ES-I3 (cell line): ENCODE results near the gene HEPHL1.
"Not testable (repeated sequence)": the region's sequence is repeated elsewhere in the genome, so short reads cannot be mapped to it uniquely, and the experiment has no call there.

ENCODE experiments used
- H3K36me3 ChIP-seq: 2 replicates; pipeline ENCODE4 v1.6.1; 2013; ENCODE audit warnings: mild to moderate bottlenecking, low read length, control low read depth, moderate library complexity; ENCODE audit not compliant: insufficient read depth
- H3K4me1 ChIP-seq: 2 replicates; pipeline ENCODE4 v1.6.1; 2013; ENCODE audit warnings: mild to moderate bottlenecking, control low read depth, low read length; ENCODE audit not compliant: insufficient read depth
- H3K9ac ChIP-seq: 2 replicates; pipeline ENCODE4 v1.6.1; 2013; ENCODE audit warnings: low read depth, mild to moderate bottlenecking, low read length, moderate library complexity
- H3K9me3 ChIP-seq: 2 replicates; pipeline ENCODE4 v1.6.1; 2013; ENCODE audit warnings: mild to moderate bottlenecking, low read length, moderate library complexity; ENCODE audit not compliant: control insufficient read depth, insufficient read depth

HEPHL1 gene

DNA sequence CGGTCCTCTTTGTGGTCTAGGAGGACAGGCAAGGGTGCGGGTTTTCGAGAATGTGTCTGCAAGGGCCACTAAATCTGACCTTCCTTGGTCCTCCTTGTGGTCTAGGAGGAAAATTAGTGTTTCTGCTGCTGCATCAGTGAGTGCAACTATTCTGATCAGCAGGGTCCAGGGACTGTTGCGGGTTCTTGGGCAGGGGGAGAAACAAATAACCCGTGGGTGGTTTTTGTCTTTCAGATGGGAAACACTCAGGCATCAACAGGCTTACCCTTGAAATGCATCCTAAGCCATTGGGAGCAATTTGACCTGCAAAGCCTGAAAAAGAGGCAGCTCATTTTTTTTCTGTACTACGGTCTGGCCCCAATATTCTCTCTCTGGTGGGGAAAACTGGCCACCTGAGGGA lies 98.5 kb downstream of the HEPHL1 start:
- H3K9ac ChIP-seq, H3K36me3 ChIP-seq, H3K9me3 ChIP-seq: not testable (repeated sequence)
- H3K4me1 ChIP-seq: peaks cover 13% of the 10 kb centered on the region; the same call in 1 of the 2 replicates

DNA sequence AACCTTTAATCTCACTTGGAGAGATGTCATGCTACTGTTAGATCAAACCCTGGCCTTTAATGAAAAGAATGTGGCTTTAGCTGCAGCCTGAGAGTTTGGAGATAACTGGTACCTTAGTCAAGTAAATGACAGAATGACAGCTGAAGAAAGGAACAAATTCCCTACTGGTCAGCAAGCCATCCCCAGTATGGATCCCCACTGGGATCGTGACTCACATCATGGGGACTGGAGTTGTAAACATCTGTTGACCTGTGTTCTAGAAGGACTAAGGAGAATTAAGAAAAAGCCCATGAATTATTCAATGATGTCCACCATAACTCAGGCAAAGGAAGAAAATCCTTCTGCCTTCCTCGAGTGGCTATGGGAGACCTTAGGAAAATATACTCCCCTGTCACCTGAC lies 99.4 kb downstream of the HEPHL1 start:
- not testable (repeated sequence) for H3K36me3 ChIP-seq, H3K9me3 ChIP-seq, H3K9ac ChIP-seq
- peaks cover 13% of the 10 kb centered on the region; the same call in 1 of the 2 replicates for H3K4me1 ChIP-seq

DNA sequence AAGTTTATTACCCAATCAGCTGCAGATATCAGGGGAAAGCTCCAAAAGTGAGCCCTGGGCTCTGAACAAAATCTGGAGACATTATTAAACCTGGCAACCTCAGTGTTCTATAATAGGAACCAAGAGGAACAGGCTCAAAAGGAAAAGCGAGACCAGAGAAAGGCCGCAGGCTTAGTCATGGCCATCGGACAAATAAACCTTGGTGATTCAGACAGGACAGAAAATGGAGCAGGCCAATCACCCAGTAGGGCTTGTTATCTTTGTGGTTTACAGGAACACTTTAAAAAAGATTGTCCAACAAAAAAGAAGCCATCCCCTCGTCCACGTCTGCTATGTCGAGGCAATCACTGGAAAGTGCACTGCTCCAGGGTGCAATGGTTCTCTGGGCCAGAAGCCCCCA lies 99.8 kb downstream of the HEPHL1 start:
- H3K9ac ChIP-seq: no peak overlapping the region
- H3K4me1 ChIP-seq: peaks cover 13% of the 10 kb centered on the region; the same call in 1 of the 2 replicates
- no peaks in the 10 kb centered on the region for H3K36me3 ChIP-seq
- H3K9me3 ChIP-seq: no peaks in the 10 kb centered on the region; the same call in 1 of the 2 replicates

DNA sequence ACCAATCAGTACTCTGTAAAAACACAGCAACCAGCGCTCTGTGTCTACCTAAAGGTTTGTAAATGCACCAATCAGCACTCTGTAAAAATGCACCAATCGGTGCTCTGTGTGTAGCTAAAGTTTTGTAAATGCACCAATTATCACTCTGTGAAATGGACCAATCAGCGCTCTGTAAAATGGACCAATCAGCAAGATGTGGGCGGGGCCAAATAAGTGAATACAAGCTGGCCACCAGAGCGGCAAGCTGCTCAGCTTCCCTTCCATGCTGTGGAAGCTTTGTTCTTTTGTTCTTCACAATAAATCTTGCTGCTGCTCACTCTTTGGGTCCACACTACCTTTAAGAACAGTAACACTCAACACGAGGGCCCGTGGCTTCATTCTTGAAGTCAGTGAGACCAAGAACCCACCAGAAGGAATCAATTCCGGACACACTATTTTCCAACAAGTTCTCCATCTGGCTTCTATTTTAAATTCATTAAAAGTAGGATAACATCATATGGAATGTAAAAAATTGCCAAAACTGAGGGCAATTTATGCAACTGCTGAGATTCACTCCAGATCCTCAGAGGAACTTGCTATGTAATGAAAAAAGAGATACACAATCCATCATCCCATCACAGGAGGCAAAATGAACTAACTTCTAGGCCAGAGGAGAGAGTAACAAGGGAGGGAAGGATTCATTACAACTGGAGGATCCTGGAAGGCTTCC lies 104.4 kb downstream of the HEPHL1 start:
- Histone ChIP-seq H3K9ac (no peak overlapping the region), H3K36me3 (no peaks in the 10 kb centered on the region), H3K4me1 (peaks cover 11% of the 10 kb centered on the region), H3K9me3 (no peaks in the 10 kb centered on the region; the same call in 1 of the 2 replicates)

DNA sequence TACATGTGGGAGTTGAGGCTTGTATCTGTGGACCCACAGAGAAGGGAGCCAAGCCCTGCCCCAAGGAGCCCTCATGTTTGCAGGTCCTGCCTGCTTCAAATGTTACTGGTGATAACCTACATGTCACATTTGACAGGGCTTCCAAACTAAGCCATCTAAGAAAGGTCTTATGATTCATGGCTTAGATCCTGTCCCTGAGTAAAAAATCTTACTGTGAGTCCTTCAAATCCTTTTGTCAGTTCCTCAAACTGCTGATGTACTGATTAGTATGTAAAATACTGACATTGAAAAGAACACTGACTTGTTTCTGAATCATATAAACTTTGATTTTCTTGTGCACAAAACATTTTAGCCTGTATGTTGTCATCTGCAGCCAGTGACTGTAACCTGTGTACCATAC lies 106.5 kb downstream of the HEPHL1 start:
- H3K4me1 ChIP-seq: peaks cover 21% of the 10 kb centered on the region
- no peaks in the 10 kb centered on the region for H3K36me3 ChIP-seq
- no peaks in the 10 kb centered on the region; the same call in 1 of the 2 replicates for H3K9me3 ChIP-seq
- H3K9ac ChIP-seq: peak overlapping the region; percentile 77

DNA sequence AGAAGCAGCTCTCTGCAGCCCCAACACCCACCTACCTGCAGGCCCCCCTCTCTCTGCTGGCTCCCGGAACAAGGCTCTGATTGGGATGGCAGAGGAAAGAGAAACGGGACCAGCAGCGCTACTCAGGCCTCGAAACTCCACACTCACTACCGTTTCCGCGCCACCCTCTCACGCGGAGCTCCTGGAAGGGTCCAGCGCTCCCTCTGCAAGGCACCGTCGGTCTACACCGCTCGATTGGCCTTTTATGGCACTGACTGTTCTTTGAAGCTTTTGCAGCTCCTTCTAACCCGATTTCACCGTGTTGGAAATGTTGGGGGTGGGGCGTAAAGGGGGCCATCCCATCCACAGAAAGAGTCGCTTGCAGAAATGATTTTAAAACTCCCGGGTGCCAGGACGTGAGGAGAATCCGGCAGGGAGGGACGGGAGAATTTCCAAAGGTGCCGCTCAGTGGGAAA lies 107.2 kb downstream of the HEPHL1 start:
- H3K4me1 ChIP-seq: peaks cover 25% of the 10 kb centered on the region
- peak overlapping the region; percentile 77 for H3K9ac ChIP-seq
- no peaks in the 10 kb centered on the region for H3K36me3 ChIP-seq
- no peaks in the 10 kb centered on the region; the same call in 1 of the 2 replicates for H3K9me3 ChIP-seq

DNA sequence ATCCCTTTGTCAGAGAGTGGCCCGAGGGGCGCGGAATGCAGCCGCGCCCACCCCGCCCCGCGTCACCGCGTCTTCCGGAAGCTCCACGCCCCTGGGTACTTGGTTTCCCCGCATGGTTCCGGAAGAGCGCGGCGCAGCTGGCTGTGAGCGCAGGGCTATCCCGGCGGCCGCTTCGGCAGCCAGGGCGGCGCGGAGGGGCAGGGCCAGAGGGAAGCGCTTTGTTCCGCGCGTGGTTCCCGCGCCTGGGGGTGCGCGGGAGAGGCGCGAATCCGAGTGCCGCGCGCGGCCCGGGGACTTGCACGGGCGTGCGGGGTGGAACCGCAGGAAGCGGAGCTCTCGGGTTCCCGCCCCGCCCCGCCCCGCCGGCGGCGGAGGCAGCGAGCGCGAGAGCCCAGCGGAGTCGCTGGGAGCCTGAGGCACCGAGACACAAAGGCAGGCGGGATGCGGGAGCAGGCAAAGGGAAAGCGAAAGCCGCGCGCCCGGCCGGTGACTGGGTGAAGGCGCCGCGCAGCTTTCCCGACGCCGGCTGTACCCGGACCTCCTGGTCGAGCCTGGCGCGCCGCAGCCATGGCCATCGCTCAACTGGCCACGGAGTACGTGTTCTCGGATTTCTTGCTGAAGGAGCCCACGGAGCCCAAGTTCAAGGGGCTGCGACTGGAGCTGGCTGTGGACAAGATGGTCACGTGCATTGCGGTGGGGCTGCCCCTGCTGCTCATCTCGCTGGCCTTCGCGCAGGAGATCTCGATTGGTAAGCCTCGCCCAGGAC lies 107.8 kb downstream of the HEPHL1 start, which contains the start of gene PANX1:
TSS of gene PANX1 (plus strand) at position 96 of the 766 bp plus-strand sequence. CDS start at position 568, 472 bp downstream.
- H3K36me3 ChIP-seq: no peaks in the 10 kb centered on the region
- H3K4me1 ChIP-seq: peaks cover 28% of the 10 kb centered on the region
- H3K9ac ChIP-seq: peak within 1 kb of the TSS; percentile 77
- H3K9me3 ChIP-seq: no peaks in the 10 kb centered on the region; the same call in 1 of the 2 replicates

DNA sequence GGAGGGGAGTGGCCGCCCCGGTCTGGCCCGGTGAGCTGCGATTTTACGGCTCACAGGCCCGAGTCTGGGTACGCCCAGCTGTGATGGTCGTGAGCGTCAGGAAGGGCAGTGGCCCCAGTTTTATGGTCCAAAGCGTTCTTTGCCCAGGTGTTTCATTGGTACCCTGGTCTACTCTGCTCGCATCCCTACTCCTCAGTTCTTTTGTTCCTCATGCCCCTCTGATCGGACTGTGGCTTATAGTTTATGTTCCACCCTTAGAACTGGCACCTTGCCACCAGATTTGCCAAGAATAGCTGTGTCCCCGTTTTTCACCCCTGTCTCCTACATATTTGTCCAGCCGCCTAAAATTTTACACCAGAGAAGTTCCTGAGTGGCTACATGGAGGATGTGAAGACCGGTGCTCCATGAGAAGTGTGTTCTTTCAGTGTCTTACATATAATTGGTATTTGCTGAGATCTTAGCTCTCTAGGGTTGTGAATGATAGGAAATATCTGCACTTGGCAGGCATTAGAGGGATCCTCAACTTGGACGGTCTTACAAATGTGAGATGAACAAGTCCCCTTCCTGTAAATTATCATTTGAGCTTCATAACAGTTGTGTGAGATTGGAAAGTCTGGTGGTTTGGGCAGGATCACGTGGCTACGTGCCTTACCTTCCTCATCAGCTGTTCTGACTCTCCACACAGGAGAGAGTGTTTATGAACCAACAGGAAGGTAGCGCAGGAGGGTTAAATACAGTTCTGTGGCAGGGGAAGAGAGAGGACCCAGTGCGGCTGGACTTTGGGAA lies 108.6 kb downstream of the HEPHL1 start:
- peaks cover 30% of the 10 kb centered on the region for H3K4me1 ChIP-seq
- H3K9me3 ChIP-seq: no peaks in the 10 kb centered on the region; the same call in 1 of the 2 replicates
- H3K9ac ChIP-seq: peak overlapping the region; percentile 77
- H3K36me3 ChIP-seq: no peaks in the 10 kb centered on the region

DNA sequence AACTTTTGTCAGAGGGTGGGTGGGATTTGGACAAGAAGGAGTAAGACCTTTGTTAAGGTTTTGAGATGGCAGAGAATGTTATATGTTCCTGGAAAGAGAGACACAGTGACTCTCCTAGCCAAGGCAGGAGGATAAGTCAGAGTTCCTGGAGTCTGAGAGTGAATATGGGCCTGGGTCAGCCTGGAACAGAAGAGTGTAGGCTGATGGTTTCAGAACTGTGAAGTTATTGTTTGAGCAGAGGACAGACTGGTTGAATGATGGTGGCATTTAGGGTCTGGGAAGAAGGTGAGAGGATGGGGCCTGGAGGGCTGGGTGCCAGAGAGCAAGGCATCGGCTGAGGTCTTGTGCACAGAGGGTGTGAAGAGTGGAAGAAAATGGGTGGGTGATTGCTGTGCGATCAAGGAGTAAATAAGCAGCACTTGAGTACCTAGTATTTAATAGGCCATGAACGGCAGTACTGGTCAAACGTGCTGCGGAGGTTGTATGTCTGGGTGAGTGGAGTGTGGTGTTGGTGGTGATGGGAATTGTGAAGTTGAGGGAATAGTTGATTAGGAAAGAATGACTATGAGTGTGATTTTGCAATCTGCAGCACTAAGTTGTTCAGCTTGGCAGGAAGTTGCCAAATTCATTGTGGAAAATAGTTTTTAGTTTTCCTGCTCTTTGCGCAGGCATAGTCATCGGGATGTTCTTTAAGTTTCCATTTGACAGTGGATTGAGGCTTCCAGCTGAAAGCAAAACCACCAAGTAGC lies 109.3 kb downstream of the HEPHL1 start:
- Histone ChIP-seq H3K9ac (peak overlapping the region; percentile 77; the same call in 1 of the 2 replicates), H3K4me1 (peaks cover 35% of the 10 kb centered on the region), H3K36me3 (no peaks in the 10 kb centered on the region), H3K9me3 (no peaks in the 10 kb centered on the region; the same call in 1 of the 2 replicates)

DNA sequence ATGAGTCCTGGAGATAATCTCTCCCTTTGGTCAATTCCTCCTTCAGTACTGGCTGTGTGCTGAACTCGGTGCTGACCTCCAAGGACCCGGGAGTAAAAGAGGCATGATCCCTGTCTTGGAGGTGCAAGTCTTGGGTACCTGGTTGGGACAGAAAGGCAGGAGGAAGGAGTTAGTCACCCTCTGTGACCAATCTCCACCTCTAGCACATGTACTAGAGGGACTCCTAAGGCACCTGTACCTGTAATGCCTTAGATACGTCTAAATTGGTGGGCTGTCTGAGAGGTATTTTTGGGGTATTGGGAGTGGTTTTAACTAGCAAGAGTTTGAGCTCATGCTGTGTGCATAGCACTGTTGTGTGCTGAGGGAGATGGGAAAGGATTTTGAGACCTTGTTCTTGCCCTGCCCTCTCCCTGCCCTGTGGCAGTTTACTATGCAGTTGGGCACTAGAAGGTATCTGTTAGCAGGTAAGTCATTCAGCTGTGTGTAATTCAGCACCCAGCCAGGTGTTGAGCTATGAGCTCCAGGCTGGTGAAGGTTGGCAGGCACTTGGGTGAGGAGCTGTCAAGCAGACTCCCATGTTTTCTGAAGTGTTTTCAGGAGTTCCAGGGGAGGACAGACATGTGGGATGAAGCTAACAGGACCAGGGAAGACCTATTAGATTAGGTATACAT lies 110.0 kb downstream of the HEPHL1 start:
- Histone ChIP-seq H3K4me1 (peaks cover 38% of the 10 kb centered on the region), H3K9me3 (no peaks in the 10 kb centered on the region), H3K9ac (no peak overlapping the region), H3K36me3 (no peaks in the 10 kb centered on the region)

DNA sequence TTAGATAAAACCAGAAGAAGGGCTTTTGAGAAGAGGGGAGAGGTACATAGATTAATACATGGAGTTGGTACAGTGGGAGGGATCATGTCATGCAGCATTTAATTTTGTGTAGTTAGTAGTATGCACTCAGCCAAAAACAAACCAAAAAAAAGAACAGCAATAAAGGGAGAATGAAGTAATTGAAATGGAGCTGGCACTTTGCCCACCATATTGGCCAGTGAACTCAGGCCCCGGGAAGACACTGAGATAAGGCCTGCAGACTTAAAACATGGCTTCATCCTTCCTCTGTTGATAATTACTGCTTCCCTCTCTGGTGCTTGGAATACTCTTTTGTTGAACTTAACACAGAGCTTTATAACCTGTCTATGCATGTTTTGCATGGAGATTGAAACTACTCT lies 110.6 kb downstream of the HEPHL1 start:
- no peaks in the 10 kb centered on the region for H3K36me3 ChIP-seq
- no peaks in the 10 kb centered on the region for H3K9me3 ChIP-seq
- H3K9ac ChIP-seq: no peak overlapping the region
- H3K4me1 ChIP-seq: peaks cover 38% of the 10 kb centered on the region

DNA sequence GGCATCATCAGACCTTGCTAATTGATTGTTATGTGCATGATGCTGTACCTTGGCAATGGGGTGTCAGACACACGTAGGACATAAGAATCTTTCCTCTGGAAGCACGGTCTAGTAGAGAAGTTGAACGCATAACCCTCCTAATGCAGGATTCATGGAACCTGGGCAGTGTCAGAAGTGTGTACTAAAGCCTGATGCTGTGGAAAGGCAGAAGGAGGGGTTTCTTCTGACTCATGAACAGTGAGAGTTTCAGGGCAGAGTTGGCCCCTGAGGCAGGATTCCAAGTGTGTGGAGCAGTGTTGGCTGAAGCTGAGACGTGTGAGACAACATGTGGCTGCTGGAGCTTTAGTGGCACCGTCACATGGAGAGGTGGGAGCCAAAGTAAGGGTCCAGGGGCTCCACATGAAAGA lies 111.0 kb downstream of the HEPHL1 start:
- Histone ChIP-seq H3K36me3 (no peaks in the 10 kb centered on the region), H3K4me1 (peaks cover 38% of the 10 kb centered on the region), H3K9me3 (no peaks in the 10 kb centered on the region), H3K9ac (no peak overlapping the region)

DNA sequence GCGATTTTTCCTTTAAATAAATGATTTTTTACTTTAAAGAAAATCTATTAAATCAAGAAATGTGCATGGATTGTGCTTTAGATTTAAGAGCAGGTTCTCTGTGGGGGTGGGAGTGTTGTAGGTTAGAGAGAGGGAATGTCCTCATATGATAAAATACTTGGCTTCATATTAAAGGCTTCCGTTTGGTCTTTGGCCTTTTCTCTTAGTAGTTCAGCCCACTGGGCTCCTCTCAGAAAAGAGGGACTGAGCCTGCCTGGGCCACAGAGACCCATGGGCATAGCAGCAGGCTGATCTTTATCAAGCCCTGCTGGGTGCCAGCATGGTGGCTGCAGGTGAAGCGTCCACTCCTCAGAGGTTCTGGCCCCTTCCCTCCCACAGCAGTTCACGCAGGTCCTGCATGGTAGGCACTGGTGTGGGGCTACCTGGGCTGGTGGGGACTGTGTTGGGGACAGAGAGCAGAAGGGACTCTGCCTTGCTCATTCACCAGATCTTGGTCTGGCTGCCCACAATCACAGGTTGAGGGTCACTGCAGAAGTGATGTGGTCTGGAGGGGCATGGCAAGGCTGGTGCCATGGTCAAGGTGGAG lies 111.8 kb downstream of the HEPHL1 start:
- Histone ChIP-seq H3K9ac (no peak overlapping the region), H3K36me3 (no peaks in the 10 kb centered on the region), H3K4me1 (peaks cover 38% of the 10 kb centered on the region), H3K9me3 (no peaks in the 10 kb centered on the region)
